Thyroid gland (tissue), 4 donors: ENCODE data around the gene CA12.

Source experiments
- CTCF ChIP-seq, 6 experiments: fragments of 200-600 bp in 3 of 6; fragments of 450-650 bp in 3 of 6; sonication (generic) in 3 of 6; IDR thresholded peaks; one replicate each; pipeline ENCODE4 v1.5.1; 2016 to 2019; ENCODE audit warnings: antibody characterized with exemption in 6 of 6, mild to moderate bottlenecking in 2 of 6, inconsistent platforms in 1 of 6, moderate library complexity in 1 of 6
- POLR2A ChIP-seq, 2 donors: fragments of 450-650 bp; IDR thresholded peaks; one replicate each; pipeline ENCODE4 v1.6.1; 2017; ENCODE audit warnings: antibody characterized with exemption in 2 of 2, mild to moderate bottlenecking in 2 of 2, moderate library complexity in 1 of 2

- TF ChIP-seq CTCF (IDR thresholded peaks at IDR 0.05) (no peak), POLR2A (IDR thresholded peaks at IDR 0.05) (no peak)
Observed at GRCh38 chr15:63348392-63348791, 33.3 kb downstream of the CA12 start.
